Measurements from ENCODE around the gene BCAS1. TPM values are rescaled to one million over a fixed set of nuclear protein-coding genes. Genes with fewer than 3 reads are reported as not detected.

The BCAS1 gene
- total and polyA plus RNA-seq, 10 of the 15 experiments (the other 5 are each of a cell fraction or from before 2014, with no cell fraction given), result 0.21 to 1.4 (median 0.55) TPM

GRCh38 chr20:54090230-54091119, 20.1 kb upstream of the BCAS1 start:
- POLR2A ChIA-PET, result no interaction called here

GRCh38 chr20:54088430-54088829, 18.0 kb upstream of the BCAS1 start:
- Histone ChIP-seq H3K27me3 (replicated peaks in 1 of 2; ENCODE audit: control insufficient read depth in 2 of 2, insufficient read depth in 2 of 2, low read length in 1 of 2) (no peaks in the 10 kb centered on the region), H3K9ac (ENCODE audit: control insufficient read depth, insufficient read depth, low read length) (no peak overlapping the region), H4K20me1 (ENCODE audit: control insufficient read depth, insufficient read depth) (no peaks in the 10 kb centered on the region), H3K9me3 (replicated peaks; ENCODE audit: control insufficient read depth, insufficient read depth, low read length) (no peaks in the 10 kb centered on the region; the same call in 2 of the 3 replicates), H3K4me2 (ENCODE audit: control insufficient read depth, insufficient read depth) (no peak overlapping the region), H3K4me1 (ENCODE audit: control insufficient read depth, insufficient read depth, low read length) (peaks cover 14% of the 10 kb centered on the region), H3K27ac (ENCODE audit: control insufficient read depth, insufficient read depth) (no peak overlapping the region), H3K79me2 (ENCODE audit: control insufficient read depth, insufficient read depth, low read length) (no peaks in the 10 kb centered on the region), H3K36me3 (ENCODE audit: control insufficient read depth in 2 of 2, insufficient read depth in 2 of 2, low read length in 1 of 2) (no peaks in the 10 kb centered on the region), H3K4me3 (no peak overlapping the region), H2AFZ (ENCODE audit: control insufficient read depth, low read depth, low read length) (no peak overlapping the region)
- intact Hi-C loops (cut with micrococcal nuclease; ENCODE audit: unreplicated experiment) (no loop called here), in situ Hi-C loops (cut with MboI) (no loop called here)
- ChIA-PET SMC1A (ENCODE audit: uncharacterized antibody, unreplicated experiment) (no interaction called here), RAD21 (ENCODE audit: unreplicated experiment) (interaction anchor here (0.6 to 1.0 kb wide), 2 partner anchors 19 to 526 kb away, joined by 3 read pairs; no protein-coding TSS in a partner anchor), CTCF (interaction anchor here (1.6 to 11.6 kb wide), 2 partner anchors 15 to 112 kb away, joined by 4 to 153 read pairs; no protein-coding TSS in a partner anchor), POLR2A (no interaction called here)
- no TSS peak for BruUV-seq (replicated peaks)
- no peak for ATAC-seq
- WGBS (ENCODE audit: insufficient coverage, insufficient replicate concordance, low lambda C conversion rate, missing lambda C conversion rate), result 42% methylated on average over 1 of the region's 1 CpG
- DNase-seq (ENCODE audit: low read depth, low spot score), result no peak
- no peak for FAIRE-seq
- TF ChIP-seq MTA3 (IDR thresholded peaks at IDR 0.05; ENCODE audit: borderline replicate concordance, low read length), result no peak
- no peak for TF ChIP-seq ZNF687 (IDR thresholded peaks at IDR 0.05)
- no peak for TF ChIP-seq STAT3 (IDR thresholded peaks at IDR 0.05; ENCODE audit: low read depth, low read length)
- TF ChIP-seq SREBF2 (IDR thresholded peaks at IDR 0.05; ENCODE audit: low read length), result no peak
- TF ChIP-seq TCF3 (IDR thresholded peaks at IDR 0.05; ENCODE audit: borderline replicate concordance, insufficient read depth, low read depth, low read length), result no peak
- no peak for TF ChIP-seq POLR2A (IDR thresholded peaks at IDR 0.05; ENCODE audit: low read depth, low read length)
- TF ChIP-seq KAT2A (conservative IDR thresholded peaks at IDR 0.05; ENCODE audit: control insufficient read depth, low read depth, low read length), result no peak
- no peak for TF ChIP-seq CHD2 (IDR thresholded peaks at IDR 0.05; ENCODE audit: borderline replicate concordance, low read depth, low read length)
- no peak for TF ChIP-seq RB1 (IDR thresholded peaks at IDR 0.05; ENCODE audit: borderline replicate concordance)
- TF ChIP-seq PML (IDR thresholded peaks at IDR 0.05; ENCODE audit: low read length), result no peak
- no peak for TF ChIP-seq YY1 (IDR thresholded peaks at IDR 0.05; ENCODE audit: low read depth, low read length)
- no peak for TF ChIP-seq CREB1 (IDR thresholded peaks at IDR 0.05; ENCODE audit: low read depth)

More at GRCh38 chr20:54090230-54091119, 20.1 kb upstream of the BCAS1 start:
- in situ Hi-C loops (cut with MboI), result no loop called here
- Histone ChIP-seq H3K4me1 (ENCODE audit: control insufficient read depth, insufficient read depth, low read length) (peaks cover 8% of the 10 kb centered on the region), H3K9me3 (replicated peaks; ENCODE audit: control insufficient read depth, insufficient read depth, low read length) (no peaks in the 10 kb centered on the region; the same call in 2 of the 3 replicates), H3K4me2 (ENCODE audit: control insufficient read depth, insufficient read depth) (no peak overlapping the region), H3K27me3 (replicated peaks in 1 of 2; ENCODE audit: control insufficient read depth in 2 of 2, insufficient read depth in 2 of 2, low read length in 1 of 2) (no peaks in the 10 kb centered on the region), H3K9ac (ENCODE audit: control insufficient read depth, insufficient read depth, low read length) (no peak overlapping the region), H3K79me2 (ENCODE audit: control insufficient read depth, insufficient read depth, low read length) (no peaks in the 10 kb centered on the region), H3K27ac (ENCODE audit: control insufficient read depth, insufficient read depth) (no peak overlapping the region), H2AFZ (ENCODE audit: control insufficient read depth, low read depth, low read length) (no peak overlapping the region; the same call in 1 of the 2 replicates), H4K20me1 (ENCODE audit: control insufficient read depth, insufficient read depth) (no peaks in the 10 kb centered on the region), H3K4me3 (no peak overlapping the region), H3K36me3 (ENCODE audit: control insufficient read depth in 2 of 2, insufficient read depth in 2 of 2, low read length in 1 of 2) (no peaks in the 10 kb centered on the region)
- DNase-seq (ENCODE audit: low read depth, low spot score) (no peak), ATAC-seq (peak; percentile 73), FAIRE-seq (no peak)
- ChIA-PET SMC1A (ENCODE audit: uncharacterized antibody, unreplicated experiment) (interaction anchor here (0.9 to 1.3 kb wide), 3 partner anchors 11 to 109 kb away, joined by 3 to 4 read pairs (median 3); no protein-coding TSS in a partner anchor), CTCF (interaction anchor here (1.6 to 11.6 kb wide), 3 partner anchors 15 to 110 kb away, joined by 3 to 153 read pairs (median 89); no protein-coding TSS in a partner anchor), RAD21 (ENCODE audit: unreplicated experiment) (interaction anchor here (1.2 kb wide), 1 partner anchor 109 kb away, joined by 3 read pairs; no protein-coding TSS in a partner anchor)
- intact Hi-C loops (cut with micrococcal nuclease; ENCODE audit: unreplicated experiment), result no loop called here
- WGBS (ENCODE audit: insufficient coverage, insufficient replicate concordance, low lambda C conversion rate, missing lambda C conversion rate), result 15% methylated on average over 6 of the region's 6 CpGs
- no peak for TF ChIP-seq NR2C1 (IDR thresholded peaks at IDR 0.05)
- peak; percentile 40; the same call in 1 of the 2 replicates for TF ChIP-seq NR2F1 (conservative IDR thresholded peaks at IDR 0.05)
- peak; percentile 88 for TF ChIP-seq SPI1 (IDR thresholded peaks at IDR 0.05; ENCODE audit: borderline replicate concordance, insufficient read depth, low read depth, low read length)
- no TSS peak for BruUV-seq (replicated peaks)
